HG02610 (cell line): ENCODE results near the gene RYR3.

Experiments
- ATAC-seq: cut with Tn5 transposase; IDR thresholded peaks from one replicate; pipeline ENCODE4 v1.9.1; 2021; ENCODE audit warnings: mild to moderate bottlenecking, moderate library complexity; ENCODE audit not compliant: unreplicated experiment

Gene RYR3

GRCh38 chr15:33380406-33380805 is 69.6 kb downstream of the RYR3 start:
- ATAC-seq = no peak

GRCh38 chr15:33382491-33382890 is 71.7 kb downstream of the RYR3 start:
- no peak for ATAC-seq

GRCh38 chr15:33384307-33384706 is 73.5 kb downstream of the RYR3 start:
- no peak for ATAC-seq

- no peak for ATAC-seq
These were observed 81.7 kb downstream of the RYR3 start for GRCh38 chr15:33392453-33392852.

GRCh38 chr15:33393546-33393945 is 82.8 kb downstream of the RYR3 start:
- ATAC-seq = no peak

- no peak for ATAC-seq
These were observed 84.6 kb downstream of the RYR3 start for GRCh38 chr15:33395321-33395720.

GRCh38 chr15:33395846-33396245 is 85.1 kb downstream of the RYR3 start:
- no peak for ATAC-seq

- no peak for ATAC-seq
These were observed 85.7 kb downstream of the RYR3 start for GRCh38 chr15:33396475-33396874.

GRCh38 chr15:33398555-33398954 is 87.8 kb downstream of the RYR3 start:
- ATAC-seq = no peak

GRCh38 chr15:33400941-33401340 is 90.2 kb downstream of the RYR3 start:
- ATAC-seq = no peak

GRCh38 chr15:33402600-33402999 is 91.8 kb downstream of the RYR3 start:
- ATAC-seq = no peak

- no peak for ATAC-seq
These were observed 94.3 kb downstream of the RYR3 start for GRCh38 chr15:33405096-33405495.

GRCh38 chr15:33411596-33412540 is 101.1 kb downstream of the RYR3 start:
- no peak for ATAC-seq

GRCh38 chr15:33419701-33420100 is 108.9 kb downstream of the RYR3 start:
- ATAC-seq = no peak

- ATAC-seq = no peak
These were observed 113.3 kb downstream of the RYR3 start for GRCh38 chr15:33424025-33424424.

- no peak for ATAC-seq
These were observed 114.4 kb downstream of the RYR3 start for GRCh38 chr15:33425142-33425541.

- no peak for ATAC-seq
These were observed 119.8 kb downstream of the RYR3 start for GRCh38 chr15:33430577-33430976.

GRCh38 chr15:33433821-33434220 is 123.1 kb downstream of the RYR3 start:
- no peak for ATAC-seq

GRCh38 chr15:33438396-33438795 is 127.6 kb downstream of the RYR3 start:
- ATAC-seq = no peak

- no peak for ATAC-seq
These were observed 130.1 kb downstream of the RYR3 start for GRCh38 chr15:33440900-33441299.

GRCh38 chr15:33442449-33442848 is 131.7 kb downstream of the RYR3 start:
- no peak for ATAC-seq

GRCh38 chr15:33443708-33444107 is 132.9 kb downstream of the RYR3 start:
- no peak for ATAC-seq

- ATAC-seq = no peak
These were observed 135.2 kb downstream of the RYR3 start for GRCh38 chr15:33445984-33446383.
